NOMO-1 treated with DMSO at 0.1 percent for 48 hours (cell line): ENCODE results near the gene CARS1.
"Not testable (repeated sequence)": the region's sequence is repeated elsewhere in the genome, so short reads cannot be mapped to it uniquely, and the experiment has no call there.

Source experiments
- DNase-seq: peaks from one replicate; lab custom pipeline; 2025; ENCODE audit not compliant: unreplicated experiment; lab: John Stamatoyannopoulos, UW

Gene CARS1

GRCh38 chr11:3063876-3064275 lies 6.7 kb upstream of the CARS1 start:
- not testable (repeated sequence) for DNase-seq

- DNase-seq: not testable (repeated sequence)
Measured at GRCh38 chr11:3063432-3063831, 6.2 kb upstream of the CARS1 start.

- no peak for DNase-seq
Measured at GRCh38 chr11:3060436-3061025, 3.3 kb upstream of the CARS1 start.

GRCh38 chr11:3058753-3059664 lies 1.8 kb upstream of the CARS1 start:
- no peak for DNase-seq

GRCh38 chr11:3056296-3057068 lies 741 bp downstream of the CARS1 start:
- no peak for DNase-seq

GRCh38 chr11:3055891-3056290 lies 1.3 kb downstream of the CARS1 start:
- DNase-seq: no peak

- DNase-seq: no peak
Measured at GRCh38 chr11:3052567-3052966, 4.7 kb downstream of the CARS1 start.

- DNase-seq: no peak
Measured at GRCh38 chr11:3052109-3052479, 5.1 kb downstream of the CARS1 start.

- no peak for DNase-seq
Measured at GRCh38 chr11:3051196-3052108, 5.8 kb downstream of the CARS1 start.

- no peak for DNase-seq
Measured at GRCh38 chr11:3050386-3051195, 6.6 kb downstream of the CARS1 start.

GRCh38 chr11:3049430-3050243 lies 7.6 kb downstream of the CARS1 start:
- DNase-seq: peak; percentile 98

- DNase-seq: no peak
Measured at GRCh38 chr11:3047637-3048036, 9.6 kb downstream of the CARS1 start.

GRCh38 chr11:3046641-3047040 lies 10.6 kb downstream of the CARS1 start:
- DNase-seq: no peak

- no peak for DNase-seq
Measured at GRCh38 chr11:3046190-3046589, 11.0 kb downstream of the CARS1 start.

GRCh38 chr11:3044915-3045314 lies 12.3 kb downstream of the CARS1 start:
- DNase-seq: no peak

- no peak for DNase-seq
Measured at GRCh38 chr11:3044004-3044403, 13.2 kb downstream of the CARS1 start.

GRCh38 chr11:3043315-3043871 lies 13.8 kb downstream of the CARS1 start:
- no peak for DNase-seq

- DNase-seq: no peak
Measured at GRCh38 chr11:3042496-3043314, 14.5 kb downstream of the CARS1 start.
